Prostate gland (tissue), 2 donors: Measurements from ENCODE around the gene ASIC1.

ENCODE experiments used
- CTCF ChIP-seq, 4 experiments: fragments of 200-600 bp in 2 of 4; fragments of 450-650 bp in 2 of 4; sonication (generic) in 2 of 4; IDR thresholded peaks; 1 replicate in 3 of 4; 2 replicates in 1 of 4; pipeline ENCODE4 v1.5.1; 2016 to 2019; ENCODE audit warnings: antibody characterized with exemption in 4 of 4, mild to moderate bottlenecking in 2 of 4, moderate library complexity in 2 of 4
- POLR2A ChIP-seq: fragments of 450-650 bp; IDR thresholded peaks from one replicate; pipeline ENCODE4 v1.6.1; 2016; ENCODE audit warnings: antibody characterized with exemption, mild to moderate bottlenecking
- POLR2AphosphoS5 ChIP-seq: sonication (generic); formaldehyde crosslinking; IDR thresholded peaks from one replicate; pipeline ENCODE4 v1.6.1; 2017; ENCODE audit warnings: antibody characterized with exemption

GRCh38 chr12:50038336-50038735 is 19.1 kb upstream of the ASIC1 start:
- TF ChIP-seq CTCF (IDR thresholded peaks at IDR 0.05) (no peak), POLR2A (no peak), POLR2AphosphoS5 (no peak)
